ENCODE measurements around the gene FKRP. TPM values are rescaled to one million over a fixed set of nuclear protein-coding genes. Genes with fewer than 3 reads are reported as not detected.

Gene FKRP
- total and polyA plus RNA-seq, 2 of the 13 experiments (the other 11 are each of a cell fraction or from before 2014, with no cell fraction given), result 7.3 to 9.8 TPM

DNA sequence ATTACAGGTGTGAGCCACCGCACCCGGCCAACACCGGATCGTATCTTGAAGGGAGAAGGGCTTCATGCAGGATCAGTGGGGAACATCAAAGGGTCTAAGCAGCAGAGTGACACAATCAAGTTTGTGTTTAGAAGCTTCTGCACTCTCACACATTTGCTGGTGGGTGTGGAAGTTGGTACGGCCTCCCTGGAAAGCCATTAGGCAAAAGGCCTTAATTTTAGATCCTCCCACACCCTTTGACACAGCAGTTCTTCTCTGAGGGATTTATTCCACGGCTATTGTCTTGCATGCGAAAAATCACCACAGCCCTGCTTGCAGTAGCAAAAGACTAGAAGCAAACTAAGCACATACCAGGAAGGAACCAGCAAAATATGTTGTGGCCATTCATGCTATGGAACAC, 60.8 kb downstream of the FKRP start:
- Histone ChIP-seq H4K20me1 (ENCODE audit: insufficient read depth, low read length) (no peaks in the 10 kb centered on the region), H3K9me3 (ENCODE audit: low read length) (no peaks in the 10 kb centered on the region), H3K4me1 (ENCODE audit: insufficient read depth, low read length) (peaks cover 42% of the 10 kb centered on the region), H3K79me2 (ENCODE audit: insufficient read depth, low read length) (no peaks in the 10 kb centered on the region), H3K9ac (ENCODE audit: insufficient read depth, low read depth, low read length) (no peak overlapping the region), H3K36me3 (replicated peaks in 1 of 2; ENCODE audit: control insufficient read depth in 1 of 2, insufficient read depth in 2 of 2, low read length in 2 of 2) (no peaks in the 10 kb centered on the region), H2AFZ (ENCODE audit: low read length) (no peak overlapping the region), H3K27me3 (ENCODE audit: control insufficient read depth in 1 of 2, insufficient read depth in 2 of 2, low read length in 2 of 2) (no peaks in the 10 kb centered on the region), H3K27ac (ENCODE audit: extremely low read length, insufficient read depth, low read length) (no peak overlapping the region), H3K4me2 (ENCODE audit: low read depth, low read length) (no peak overlapping the region), H3K4me3 (replicated peaks in 1 of 3; ENCODE audit: insufficient read depth in 1 of 3, low read depth in 2 of 3, low read length in 3 of 3) (no peak overlapping the region)
- no TSS peak for BruUV-seq (replicated peaks)
- in situ Hi-C loops (cut with HindIII; ENCODE audit: extremely low pct_ligation_motif_present, low pct_unique_long_range_greater_than_20kb) (no loop called here), intact Hi-C loops (cut with micrococcal nuclease; ENCODE audit: unreplicated experiment) (no loop called here)
- ChIA-PET POLR2A (interaction anchor here (0.6 to 1.6 kb wide), 2 partner anchors 10 to 18 kb away, joined by 3 to 6 read pairs; partner anchors contain the start of gene SLC1A5), CTCF (ENCODE audit: low intra/inter-chr PET ratio, low total read pairs) (no interaction called here)
- ATAC-seq (no peak), FAIRE-seq (no peak), DNase-seq (ENCODE audit: low spot score) (no peak)
- WGBS (ENCODE audit: low lambda C conversion rate), result 12% methylated on average over 7 of the region's 7 CpGs
- TF ChIP-seq, protein P1, sequence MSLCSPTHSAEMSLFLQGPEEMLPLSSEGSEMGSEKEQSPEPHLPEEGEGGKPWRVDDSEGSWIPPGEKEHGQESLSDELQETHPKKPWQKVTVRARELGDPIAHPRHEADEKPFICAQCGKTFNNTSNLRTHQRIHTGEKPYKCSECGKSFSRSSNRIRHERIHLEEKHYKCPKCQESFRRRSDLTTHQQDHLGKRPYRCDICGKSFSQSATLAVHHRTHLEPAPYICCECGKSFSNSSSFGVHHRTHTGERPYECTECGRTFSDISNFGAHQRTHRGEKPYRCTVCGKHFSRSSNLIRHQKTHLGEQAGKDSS (CRISPR knock-in tag; IDR thresholded peaks at IDR 0.05; ENCODE audit: borderline replicate concordance, low read depth), result no peak
- TF ChIP-seq ZNF569 (CRISPR knock-in tag; IDR thresholded peaks at IDR 0.05; ENCODE audit: borderline replicate concordance) (no peak), SOX5 (CRISPR knock-in tag; IDR thresholded peaks at IDR 0.05; ENCODE audit: borderline replicate concordance) (no peak), IRX3 (CRISPR knock-in tag; IDR thresholded peaks at IDR 0.05; ENCODE audit: borderline replicate concordance, low read depth) (no peak), ZBTB8A (CRISPR knock-in tag; IDR thresholded peaks at IDR 0.05; ENCODE audit: borderline replicate concordance, low read depth) (no peak), ZSCAN21 (CRISPR knock-in tag; IDR thresholded peaks at IDR 0.05; ENCODE audit: borderline replicate concordance) (no peak), HDAC1 (CRISPR knock-in tag; IDR thresholded peaks at IDR 0.05) (no peak), HCFC1 (IDR thresholded peaks at IDR 0.05; ENCODE audit: low read depth, low read length) (no peak), ZNF460 (CRISPR knock-in tag; IDR thresholded peaks at IDR 0.05; ENCODE audit: borderline replicate concordance) (peak; percentile 76), ZBTB25 (CRISPR knock-in tag; IDR thresholded peaks at IDR 0.05) (no peak), CREM (IDR thresholded peaks at IDR 0.05) (no peak), CREM (CRISPR knock-in tag; IDR thresholded peaks at IDR 0.05) (no peak), DPF2 (CRISPR knock-in tag; IDR thresholded peaks at IDR 0.05; ENCODE audit: borderline replicate concordance, low read depth) (no peak), TEAD3 (CRISPR knock-in tag; optimal IDR thresholded peaks at IDR 0.05; ENCODE audit: borderline replicate concordance) (peak; percentile 17), ZNF510 (CRISPR knock-in tag; IDR thresholded peaks at IDR 0.05; ENCODE audit: low read depth) (no peak), DR1 (CRISPR knock-in tag; IDR thresholded peaks at IDR 0.05) (no peak), SNAI1 (CRISPR knock-in tag; IDR thresholded peaks at IDR 0.05; ENCODE audit: borderline replicate concordance) (no peak), ZNF674 (CRISPR knock-in tag; IDR thresholded peaks at IDR 0.05; ENCODE audit: low read depth) (no peak)
- TF ChIP-seq, protein P2, sequence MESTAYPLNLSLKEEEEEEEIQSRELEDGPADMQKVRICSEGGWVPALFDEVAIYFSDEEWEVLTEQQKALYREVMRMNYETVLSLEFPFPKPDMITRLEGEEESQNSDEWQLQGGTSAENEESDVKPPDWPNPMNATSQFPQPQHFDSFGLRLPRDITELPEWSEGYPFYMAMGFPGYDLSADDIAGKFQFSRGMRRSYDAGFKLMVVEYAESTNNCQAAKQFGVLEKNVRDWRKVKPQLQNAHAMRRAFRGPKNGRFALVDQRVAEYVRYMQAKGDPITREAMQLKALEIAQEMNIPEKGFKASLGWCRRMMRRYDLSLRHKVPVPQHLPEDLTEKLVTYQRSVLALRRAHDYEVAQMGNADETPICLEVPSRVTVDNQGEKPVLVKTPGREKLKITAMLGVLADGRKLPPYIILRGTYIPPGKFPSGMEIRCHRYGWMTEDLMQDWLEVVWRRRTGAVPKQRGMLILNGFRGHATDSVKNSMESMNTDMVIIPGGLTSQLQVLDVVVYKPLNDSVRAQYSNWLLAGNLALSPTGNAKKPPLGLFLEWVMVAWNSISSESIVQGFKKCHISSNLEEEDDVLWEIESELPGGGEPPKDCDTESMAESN (CRISPR knock-in tag; conservative IDR thresholded peaks at IDR 0.05), result no peak
